ENCODE measurements around the gene KATNAL2. TPM values are rescaled to one million over a fixed set of nuclear protein-coding genes. Genes with fewer than 3 reads are reported as not detected.

KATNAL2 gene
- total and polyA plus RNA-seq, 11 donors, result 0.91 to 5.5 (median 2.0) TPM

- TF ChIP-seq, protein P1, sequence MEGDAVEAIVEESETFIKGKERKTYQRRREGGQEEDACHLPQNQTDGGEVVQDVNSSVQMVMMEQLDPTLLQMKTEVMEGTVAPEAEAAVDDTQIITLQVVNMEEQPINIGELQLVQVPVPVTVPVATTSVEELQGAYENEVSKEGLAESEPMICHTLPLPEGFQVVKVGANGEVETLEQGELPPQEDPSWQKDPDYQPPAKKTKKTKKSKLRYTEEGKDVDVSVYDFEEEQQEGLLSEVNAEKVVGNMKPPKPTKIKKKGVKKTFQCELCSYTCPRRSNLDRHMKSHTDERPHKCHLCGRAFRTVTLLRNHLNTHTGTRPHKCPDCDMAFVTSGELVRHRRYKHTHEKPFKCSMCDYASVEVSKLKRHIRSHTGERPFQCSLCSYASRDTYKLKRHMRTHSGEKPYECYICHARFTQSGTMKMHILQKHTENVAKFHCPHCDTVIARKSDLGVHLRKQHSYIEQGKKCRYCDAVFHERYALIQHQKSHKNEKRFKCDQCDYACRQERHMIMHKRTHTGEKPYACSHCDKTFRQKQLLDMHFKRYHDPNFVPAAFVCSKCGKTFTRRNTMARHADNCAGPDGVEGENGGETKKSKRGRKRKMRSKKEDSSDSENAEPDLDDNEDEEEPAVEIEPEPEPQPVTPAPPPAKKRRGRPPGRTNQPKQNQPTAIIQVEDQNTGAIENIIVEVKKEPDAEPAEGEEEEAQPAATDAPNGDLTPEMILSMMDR (IDR thresholded peaks at IDR 0.05), result no peak
- no peak for TF ChIP-seq POLR2A (IDR thresholded peaks at IDR 0.05)
- peaks cover 0 to 4% (median 0%) of the 10 kb centered on the region in 9 donors for H3K36me3 ChIP-seq
Observed at GRCh38 chr18:47062471-47062870, 145.1 kb downstream of the KATNAL2 start.

DNA sequence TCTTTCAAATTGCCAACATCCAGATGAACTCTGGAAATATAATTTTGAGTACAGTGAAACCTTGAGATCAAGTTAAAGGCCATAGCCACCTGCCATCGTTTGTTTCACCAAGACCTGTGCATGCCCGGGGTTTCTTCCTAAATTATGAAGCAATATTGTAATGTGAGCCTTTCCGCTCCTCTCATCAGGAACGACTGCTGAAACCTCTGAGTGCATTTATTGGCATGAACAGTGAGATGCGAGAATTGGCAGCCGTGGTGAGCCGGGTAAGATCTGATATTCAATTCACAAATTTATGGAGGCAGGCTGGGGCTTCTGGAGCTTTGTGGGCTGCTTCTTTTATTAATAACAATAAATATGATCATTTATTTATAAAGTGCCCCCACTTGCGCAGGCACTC is 145.7 kb downstream of the KATNAL2 start:
- H3K27me3 ChIP-seq, result no peaks in the 10 kb centered on the region
- DNase-seq (no peak), ATAC-seq (no peak)
- intact Hi-C loops (cut with DNase I), result no loop called here
- no peak overlapping the region for H3K27ac ChIP-seq
- H3K4me3 ChIP-seq, result no peak overlapping the region
- peaks cover 0 to 4% (median 0%) of the 10 kb centered on the region in 9 donors for H3K36me3 ChIP-seq
- no peaks in the 10 kb centered on the region for H3K4me1 ChIP-seq
- WGBS, 4 donors, result 93 to 94% (median 93%) methylated on average over 8 of the region's 8 CpGs
- TF ChIP-seq, protein P1 (IDR thresholded peaks at IDR 0.05), result no peak
- no peak for TF ChIP-seq POLR2A (IDR thresholded peaks at IDR 0.05)
- H3K9me3 ChIP-seq, result peaks cover 0 to 5% (median 0%) of the 10 kb centered on the region in 12 donors

More at GRCh38 chr18:47062471-47062870, 145.1 kb downstream of the KATNAL2 start:
- DNase-seq, result no peak
- intact Hi-C loops (cut with DNase I), result no loop called here
- Histone ChIP-seq H3K9me3 (peaks cover 0 to 3% (median 0%) of the 10 kb centered on the region in 12 donors), H3K4me3 (no peak overlapping the region), H3K27ac (no peak overlapping the region), H3K27me3 (no peaks in the 10 kb centered on the region), H3K4me1 (no peaks in the 10 kb centered on the region)
- WGBS, 4 donors, result 47 to 51% (median 50%) methylated on average over 2 of the region's 2 CpGs
- ATAC-seq, result no peak

GRCh38 chr18:47067648-47068047 is 150.2 kb downstream of the KATNAL2 start:
- no peak for ATAC-seq
- no peaks in the 10 kb centered on the region for H3K4me1 ChIP-seq
- intact Hi-C loops (cut with DNase I), result no loop called here
- TF ChIP-seq POLR2A (IDR thresholded peaks at IDR 0.05), result no peak
- TF ChIP-seq, protein P1 (IDR thresholded peaks at IDR 0.05), result no peak
- H3K27me3 ChIP-seq, result no peaks in the 10 kb centered on the region
- H3K27ac ChIP-seq, result no peak overlapping the region
- peaks cover 0 to 4% (median 0%) of the 10 kb centered on the region in 9 donors for H3K36me3 ChIP-seq
- H3K9me3 ChIP-seq, result peaks cover 0 to 5% (median 0%) of the 10 kb centered on the region in 12 donors
- no peak overlapping the region for H3K4me3 ChIP-seq
- no peak for DNase-seq
- WGBS, 4 donors, result 57 to 80% (median 75%) methylated on average over 3 of the region's 3 CpGs

DNA sequence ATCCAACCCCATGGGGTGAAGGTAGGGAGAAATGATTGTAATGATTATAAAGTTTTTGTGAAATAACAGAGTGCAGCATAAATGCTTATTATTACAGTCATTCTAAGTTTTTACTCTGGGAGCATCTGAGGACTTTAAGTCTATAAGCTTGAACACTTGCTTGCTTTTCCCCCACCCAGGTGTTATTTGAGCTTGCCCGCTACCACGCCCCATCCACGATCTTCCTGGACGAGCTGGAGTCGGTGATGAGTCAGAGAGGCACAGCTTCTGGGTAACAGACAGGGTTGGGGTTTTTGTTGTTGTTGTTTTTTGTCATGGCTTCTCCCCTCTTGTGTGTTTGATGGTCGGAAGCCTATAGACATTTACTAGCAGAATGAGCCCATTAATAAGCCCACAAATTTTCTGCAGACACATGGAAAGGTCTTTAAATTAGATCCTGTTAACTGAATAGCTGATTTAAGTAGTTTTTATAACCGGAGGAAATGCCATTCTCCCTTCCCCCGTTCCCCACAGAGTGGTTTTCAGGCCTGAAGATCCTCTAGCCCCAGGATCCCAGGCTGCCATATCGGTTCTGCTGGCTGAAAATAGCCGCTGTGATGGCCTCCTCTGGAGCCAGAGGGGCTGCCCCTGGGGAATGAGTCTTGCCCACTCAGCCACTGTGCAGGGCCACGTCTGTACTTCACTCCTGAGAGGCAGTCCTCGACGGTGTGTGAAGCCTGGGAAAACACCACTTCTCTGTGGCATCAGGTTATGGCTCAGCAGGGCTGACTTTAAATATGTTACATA is 157.9 kb downstream of the KATNAL2 start:
- intact Hi-C loops (cut with DNase I), result loop anchor here in 1 of 10 donors (10.0 kb wide), 1 partner anchor 490 kb away; no protein-coding TSS in a partner anchor
- Histone ChIP-seq H3K4me3 (no peak overlapping the region), H3K4me1 (peaks cover 0 to 5% (median 0%) of the 10 kb centered on the region in 12 donors), H3K9me3 (no peaks in the 10 kb centered on the region), H3K27me3 (no peaks in the 10 kb centered on the region), H3K27ac (no peak overlapping the region), H3K36me3 (peaks cover 0 to 4% (median 0%) of the 10 kb centered on the region in 9 donors)
- DNase-seq, result no peak
- TF ChIP-seq, protein P1 (IDR thresholded peaks at IDR 0.05), result no peak
- TF ChIP-seq POLR2A (IDR thresholded peaks at IDR 0.05), result no peak
- ATAC-seq, result no peak
- WGBS, 4 donors, result 60 to 62% (median 62%) methylated on average over 13 of the region's 13 CpGs

Measured in heart left ventricle (tissue), 16 donors.